K562 (cell line): ENCODE data around the gene PYGL. TPM values are rescaled to one million over a fixed set of nuclear protein-coding genes. Genes with fewer than 3 reads are reported as not detected.

Source experiments
- ATAC-seq: fragments of 200-7000 bp; cut with Tn5 transposase; 3 replicates; pipeline ENCODE4 v1.9.1; 2020; ENCODE audit warnings: moderate library complexity
- BruUV-seq: library from RNA; stranded (reverse); fragments of 400-500 nt; replicated peaks from 2 replicates; lab custom pipeline; 2021; lab: Mats Ljungman, UMichigan
- CTCF ChIA-PET: fragments of 300-600 bp; formaldehyde crosslinking; extraction: SDS; loops from one replicate; lab custom pipeline; 2021; ENCODE audit warnings: low intra/inter-chr PET ratio; lab: Yijun Ruan, JAX
- POLR2A ChIA-PET: fragments of 300-600, 350-650 bp; sonication (Branson Sonifier 250); formaldehyde crosslinking; extraction: SDS; loops from one replicate; lab custom pipeline; 2021; ENCODE audit warnings: antibody characterized with exemption, inconsistent platforms; lab: Yijun Ruan, JAX
- DNase-seq, 4 experiments: peaks; one replicate each; pipeline versions ENCODE4 v3.0.0 to v3.0.0-alpha.2; 2011 to 2018; ENCODE audit warnings: low spot score in 3 of 4, mixed read lengths in 3 of 4; ENCODE audit errors: extremely low read depth in 1 of 4
- FAIRE-seq: peaks from 2 replicates; lab custom pipeline; 2011; peaks lifted over from hg19 to GRCh38; lab: Jason Lieb, UNC
- H2AFZ ChIP-seq: 2 replicates; pipeline ENCODE4 v1.6.0; 2011; ENCODE audit warnings: low read depth, low read length, control low read depth, inconsistent platforms
- H3K27ac ChIP-seq: fragments of 200-600 bp; 3 replicates; pipeline ENCODE4 v1.8.0; 2011; ENCODE audit warnings: low read depth, mild to moderate bottlenecking, control low read depth, inconsistent platforms, low read length, moderate library complexity, mixed read lengths; ENCODE audit errors: extremely low read depth
- H3K27me3 ChIP-seq, 2 experiments: fragments of 300-600 bp in 1 of 2; 2 replicates in 1 of 2; 3 replicates in 1 of 2; pipeline versions ENCODE4 v1.6.0 to v1.8.0; 2011; ENCODE audit warnings: inconsistent platforms in 2 of 2, low read length in 2 of 2, mild to moderate bottlenecking in 1 of 2, mixed read lengths in 1 of 2, moderate library complexity in 1 of 2; ENCODE audit not compliant: control insufficient read depth in 2 of 2, insufficient read depth in 2 of 2
- H3K36me3 ChIP-seq: fragments of 300-600 bp; 3 replicates; pipeline ENCODE4 v1.8.0; 2011; ENCODE audit warnings: mild to moderate bottlenecking, low read length, inconsistent platforms; ENCODE audit not compliant: control insufficient read depth, insufficient read depth
- H3K4me1 ChIP-seq, 2 experiments: fragments of 200-600 bp in 1 of 2; replicated peaks in 1 of 2; 2 replicates in 1 of 2; 3 replicates in 1 of 2; pipeline versions ENCODE4 v1.5.1 to v1.8.0; 2011; ENCODE audit warnings: inconsistent platforms in 2 of 2, low read length in 2 of 2, mild to moderate bottlenecking in 1 of 2, mixed read lengths in 1 of 2, moderate library complexity in 1 of 2; ENCODE audit not compliant: control insufficient read depth in 2 of 2, insufficient read depth in 2 of 2
- H3K4me2 ChIP-seq: 2 replicates; pipeline ENCODE4 v1.6.1; 2011; ENCODE audit warnings: low read length, control low read depth, inconsistent platforms, mixed read lengths; ENCODE audit not compliant: insufficient read depth
- H3K4me3 ChIP-seq: fragments of 200-600 bp; sonication (generic), shearing (Covaris generic); 2 replicates; pipeline ENCODE4 v1.5.1; 2016; ENCODE audit warnings: control low read depth, inconsistent platforms
- H3K79me2 ChIP-seq: fragments of 200-600 bp; 3 replicates; pipeline ENCODE4 v1.8.0; 2011; ENCODE audit warnings: low read length, inconsistent platforms; ENCODE audit not compliant: control insufficient read depth, insufficient read depth
- H3K9ac ChIP-seq, 2 experiments: 2 replicates each; pipeline versions ENCODE4 v1.6.0 to v1.6.1; 2011; ENCODE audit warnings: low read depth in 2 of 2, low read length in 2 of 2, control low read depth in 1 of 2, inconsistent platforms in 1 of 2, mild to moderate bottlenecking in 1 of 2, mixed read lengths in 1 of 2; ENCODE audit not compliant: insufficient read depth in 1 of 2
- H3K9me1 ChIP-seq: one replicate; pipeline ENCODE4 v1.6.0; 2011; ENCODE audit warnings: inconsistent platforms, mild to moderate bottlenecking, low read length, moderate library complexity; ENCODE audit not compliant: control insufficient read depth, insufficient read depth
- H3K9me3 ChIP-seq: replicated peaks from 2 replicates; pipeline ENCODE4 v1.5.1; 2011; ENCODE audit warnings: low read depth, low read length, inconsistent platforms; ENCODE audit not compliant: control insufficient read depth, insufficient read depth
- H4K20me1 ChIP-seq: replicated peaks from 2 replicates; pipeline ENCODE4 v1.6.1; 2011; ENCODE audit warnings: low read length, inconsistent platforms, mixed read lengths; ENCODE audit not compliant: control insufficient read depth, insufficient read depth
- E2F4 ChIP-seq: sonication (generic); formaldehyde crosslinking; IDR thresholded peaks from 2 replicates; pipeline ENCODE4 v1.8.0; 2022; ENCODE audit warnings: mild to moderate bottlenecking, low read depth, missing genetic modification reagents
- HNRNPH1 ChIP-seq: fragments of 200-400 bp; formaldehyde crosslinking; optimal IDR thresholded peaks from 2 replicates; pipeline ENCODE3; 2017; ENCODE audit warnings: low read depth, mild to moderate bottlenecking, low read length, moderate library complexity
- JUNB ChIP-seq: fragments of 450-650 bp; formaldehyde crosslinking; conservative IDR thresholded peaks from 2 replicates; pipeline ENCODE4 v1.4.0; 2020; ENCODE audit warnings: mild to moderate bottlenecking
- KAT7 ChIP-seq: sonication (generic); formaldehyde crosslinking; IDR thresholded peaks from 2 replicates; pipeline ENCODE4 v1.8.0; 2022; ENCODE audit warnings: missing genetic modification reagents, mild to moderate bottlenecking, borderline replicate concordance
- L3MBTL2 ChIP-seq: fragments of 450-650 bp; IDR thresholded peaks from 2 replicates; pipeline ENCODE4 v1.6.1; 2016; ENCODE audit warnings: mild to moderate bottlenecking, moderate library complexity
- LEF1 ChIP-seq: fragments of 450-650 bp; IDR thresholded peaks from 2 replicates; pipeline ENCODE4 v1.6.1; 2016; ENCODE audit warnings: mild to moderate bottlenecking
- MCM3 ChIP-seq: fragments of 450-650 bp; IDR thresholded peaks from 2 replicates; pipeline ENCODE4 v1.6.1; 2016
- POLR2A ChIP-seq: fragments of 450-650 bp; conservative IDR thresholded peaks from 2 replicates; pipeline ENCODE4 v1.6.1; 2016
- POLR2AphosphoS2 ChIP-seq: IDR thresholded peaks from 2 replicates; pipeline ENCODE4 v1.6.1; 2012; ENCODE audit warnings: low read length, improper control_type of control experiment
- RFX1 ChIP-seq: fragments of 450-650 bp; IDR thresholded peaks from 2 replicates; pipeline ENCODE4 v1.6.1; 2016; ENCODE audit warnings: mild to moderate bottlenecking, moderate library complexity
- SMARCE1 ChIP-seq: fragments of 450-650 bp; IDR thresholded peaks from 2 replicates; pipeline ENCODE4 v1.7.1; 2016; ENCODE audit warnings: mild to moderate bottlenecking
- SPI1 ChIP-seq: IDR thresholded peaks from 2 replicates; pipeline ENCODE4 v1.6.1; 2011; ENCODE audit warnings: low read depth, low read length, control low read depth, borderline replicate concordance
- ZNF224 ChIP-seq: sonication (generic); formaldehyde crosslinking; IDR thresholded peaks from 2 replicates; pipeline ENCODE4 v1.8.0; 2022; ENCODE audit warnings: mild to moderate bottlenecking, missing genetic modification reagents
- ZNF253 ChIP-seq: fragments of 250-450 bp; sonication (Bioruptor Pico); conservative IDR thresholded peaks from 2 replicates; pipeline ENCODE4 v1.6.1; 2021; ENCODE audit warnings: mild to moderate bottlenecking
- ZNF780A ChIP-seq: fragments of 250-450 bp; sonication (Bioruptor Pico); IDR thresholded peaks from 2 replicates; pipeline ENCODE4 v1.5.0; 2021; ENCODE audit warnings: mild to moderate bottlenecking
- WGBS: fragments of 100-300 bp; shearing (Covaris generic); methylation state at CpG from one replicate; pipeline ENCODE4 v1.1.6; 2016; ENCODE audit warnings: low coverage, mixed read lengths; ENCODE audit not compliant: insufficient coverage; ENCODE audit errors: missing lambda C conversion rate; 5-methylcytosine and 5-hydroxymethylcytosine counted together
- in situ Hi-C: fragments of 300-500 bp; cut with MboI; formaldehyde crosslinking; loops from 4 replicates; pipeline ENCODE4 v1.15.0; 2018; ENCODE audit warnings: inconsistent platforms, mixed read lengths
- intact Hi-C: fragments of 100-400 bp; cut with micrococcal nuclease; formaldehyde crosslinking; loops from 2 replicates; pipeline ENCODE4 v1.14.2; 2022
- polyA plus RNA-seq, 8 experiments: library from polyadenylated mRNA; depleted of rRNA in 4 of 8; stranded (reverse) in 5 of 8; unstranded in 3 of 8; fragments of >200 nt; fragmentation: Nextera tagmentation in 2 of 8; fragmentation: Illumina TruSeq in 1 of 8; extraction: Ambion mirVana in 2 of 8; extraction: Trizol in 1 of 8; gene quantifications; 2 replicates each; pipeline versions ENCODE4 v1.2.1 to v1.2.3, GENCODE V29; 2011 to 2014; ENCODE audit warnings: inconsistent platforms in 1 of 8, missing spikeins in 1 of 8
- total RNA-seq, 7 experiments: library from RNA; depleted of rRNA in 6 of 7; stranded (reverse); fragments of >200 nt in 6 of 7; fragmentation: Illumina TruSeq in 2 of 7; extraction: Trizol in 2 of 7; gene quantifications; 2 replicates each; pipeline versions ENCODE4 v1.2.1 to v1.2.3, GENCODE V29; 2011 to 2021; ENCODE audit warnings: low replicate concordance in 1 of 7
- TF ChIP-seq, protein P1 (sequence below): sonication (generic); formaldehyde crosslinking; IDR thresholded peaks from 2 replicates; pipeline ENCODE4 v1.4.0; 2020; ENCODE audit warnings: mild to moderate bottlenecking, missing genetic modification reagents
- TF ChIP-seq, protein P2 (sequence below): sonication (generic); formaldehyde crosslinking; IDR thresholded peaks from 2 replicates; pipeline ENCODE4 v1.9.0; 2022; ENCODE audit warnings: mild to moderate bottlenecking, missing genetic modification reagents

Gene PYGL
- total and polyA plus RNA-seq, 9 of the 15 experiments (the other 6 are each of a cell fraction or from before 2014, with no cell fraction given): 3.5 to 17.9 (median 13.1) TPM

DNA sequence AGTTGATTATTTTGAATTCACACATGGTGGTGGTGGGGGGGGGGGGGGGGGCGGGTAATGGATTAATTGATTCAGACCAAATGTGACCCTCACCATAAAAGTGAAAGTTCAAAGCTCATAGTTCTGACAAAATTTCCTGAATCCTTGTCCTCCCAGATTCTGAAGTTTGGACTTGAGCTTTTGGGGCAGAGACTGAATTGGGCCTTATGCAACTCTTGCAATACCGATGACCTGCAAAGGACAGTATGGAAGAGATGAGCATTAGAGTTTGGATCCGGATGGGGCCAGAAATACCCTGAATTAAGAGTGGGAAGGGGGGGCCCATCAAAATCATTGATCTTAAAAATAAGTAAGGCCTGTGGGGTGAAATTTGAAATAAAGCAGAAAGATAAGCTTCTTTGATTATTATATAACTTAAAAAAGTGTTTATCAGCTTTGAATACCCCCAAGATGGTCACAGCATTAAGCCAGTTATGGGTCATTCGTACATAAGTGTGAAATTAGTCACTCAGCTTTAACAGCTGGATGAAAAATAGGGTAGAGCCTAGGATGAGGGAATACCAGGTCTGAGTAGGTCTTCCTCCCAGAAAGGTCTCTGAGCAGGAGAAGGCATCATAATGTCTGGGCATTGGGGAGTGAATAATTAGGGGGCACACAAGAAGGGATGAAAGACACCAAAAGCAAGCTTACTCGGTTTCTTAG is 2.1 kb upstream of the PYGL start (continued):
- TF ChIP-seq, protein P1, sequence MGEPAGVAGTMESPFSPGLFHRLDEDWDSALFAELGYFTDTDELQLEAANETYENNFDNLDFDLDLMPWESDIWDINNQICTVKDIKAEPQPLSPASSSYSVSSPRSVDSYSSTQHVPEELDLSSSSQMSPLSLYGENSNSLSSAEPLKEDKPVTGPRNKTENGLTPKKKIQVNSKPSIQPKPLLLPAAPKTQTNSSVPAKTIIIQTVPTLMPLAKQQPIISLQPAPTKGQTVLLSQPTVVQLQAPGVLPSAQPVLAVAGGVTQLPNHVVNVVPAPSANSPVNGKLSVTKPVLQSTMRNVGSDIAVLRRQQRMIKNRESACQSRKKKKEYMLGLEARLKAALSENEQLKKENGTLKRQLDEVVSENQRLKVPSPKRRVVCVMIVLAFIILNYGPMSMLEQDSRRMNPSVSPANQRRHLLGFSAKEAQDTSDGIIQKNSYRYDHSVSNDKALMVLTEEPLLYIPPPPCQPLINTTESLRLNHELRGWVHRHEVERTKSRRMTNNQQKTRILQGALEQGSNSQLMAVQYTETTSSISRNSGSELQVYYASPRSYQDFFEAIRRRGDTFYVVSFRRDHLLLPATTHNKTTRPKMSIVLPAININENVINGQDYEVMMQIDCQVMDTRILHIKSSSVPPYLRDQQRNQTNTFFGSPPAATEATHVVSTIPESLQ (CRISPR knock-in tag): no peak
- no peak for TF ChIP-seq SMARCE1
- TF ChIP-seq POLR2A: no peak
- no peak for TF ChIP-seq JUNB (CRISPR knock-in tag)
- no peak for TF ChIP-seq SPI1
- no peak for TF ChIP-seq ZNF780A (CRISPR knock-in tag)
- no peak for TF ChIP-seq ZNF224 (CRISPR knock-in tag)
- no peak for TF ChIP-seq KAT7
- TF ChIP-seq, all 486 proteins: peak for 0

GRCh38 chr14:50944647-50945413 is 547 bp upstream of the PYGL start:
- H3K9me3 ChIP-seq: no peaks in the 10 kb centered on the region
- intact Hi-C loops: no loop called here
- peak overlapping the region; percentile 79 for H3K4me2 ChIP-seq
- no TSS peak for BruUV-seq
- WGBS: 15% methylated on average over 17 of the region's 29 CpGs
- no peak for FAIRE-seq
- peaks cover 0 to 18% of the 10 kb centered on the region in 2 experiments; a peak in 3 of 5 replicates for H3K4me1 ChIP-seq
- peak overlapping the region; percentile 64; the same call in 1 of the 3 replicates for H3K27ac ChIP-seq
- CTCF ChIA-PET: no interaction called here
- H3K36me3 ChIP-seq: peaks cover 9% of the 10 kb centered on the region; the same call in 2 of the 3 replicates
- in situ Hi-C loops: no loop called here
- no peaks in the 10 kb centered on the region for H3K9me1 ChIP-seq
- no peaks in the 10 kb centered on the region for H3K27me3 ChIP-seq
- POLR2A ChIA-PET: interaction anchor here (0.6 to 1.5 kb wide), 9 partner anchors 8 to 609 kb away, joined by 3 to 5 read pairs (median 3); no protein-coding TSS in a partner anchor
- peak overlapping the region; percentile 79 to 96; a peak in 3 of 4 replicates for H3K9ac ChIP-seq
- peaks cover 16% of the 10 kb centered on the region; the same call in 2 of the 3 replicates for H3K79me2 ChIP-seq
- peak overlapping the region; percentile 88 for H2AFZ ChIP-seq
- no peaks in the 10 kb centered on the region for H4K20me1 ChIP-seq
- peak overlapping the region; percentile 67 for H3K4me3 ChIP-seq
- ATAC-seq: peak; percentile 52
- peak in 1 of 4 experiments; percentile 7 for DNase-seq
- TF ChIP-seq, protein P2, sequence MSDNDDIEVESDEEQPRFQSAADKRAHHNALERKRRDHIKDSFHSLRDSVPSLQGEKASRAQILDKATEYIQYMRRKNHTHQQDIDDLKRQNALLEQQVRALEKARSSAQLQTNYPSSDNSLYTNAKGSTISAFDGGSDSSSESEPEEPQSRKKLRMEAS (CRISPR knock-in tag): no peak
- TF ChIP-seq POLR2AphosphoS2 (no peak), ZNF253 (CRISPR knock-in tag) (no peak), L3MBTL2 (0 out of 2 replicates have a peak, but pooled peaks have one; percentile 6), MCM3 (no peak), RFX1 (no peak), HNRNPH1 (no peak), LEF1 (no peak), E2F4 (CRISPR knock-in tag) (no peak)
